Liver (tissue), 9 donors: ENCODE measurements around the gene SLC8A1. TPM values are rescaled to one million over a fixed set of nuclear protein-coding genes. Genes with fewer than 3 reads are reported as not detected.

Source experiments
- DNase-seq: peaks from one replicate; pipeline ENCODE4 v3.0.0-alpha.2; 2017; ENCODE audit warnings: low spot score
- H3K27ac ChIP-seq, 2 donors: one replicate each; pipeline ENCODE4 v1.7.0; 2013; ENCODE audit warnings: inconsistent platforms in 2 of 2, low read length in 2 of 2, control low read depth in 1 of 2, low read depth in 1 of 2, mild to moderate bottlenecking in 1 of 2
- H3K27me3 ChIP-seq, 4 donors: one replicate each; pipeline versions ENCODE4 v1.6.1 to v1.7.0; 2013; ENCODE audit warnings: low read length in 3 of 4, inconsistent platforms in 1 of 4, mild to moderate bottlenecking in 1 of 4, moderate library complexity in 1 of 4; ENCODE audit not compliant: control insufficient read depth in 4 of 4, insufficient read depth in 4 of 4
- H3K36me3 ChIP-seq, 4 donors: one replicate each; pipeline versions ENCODE4 v1.6.1 to v1.7.0; 2013; ENCODE audit warnings: low read length in 3 of 4, mild to moderate bottlenecking in 3 of 4, low read depth in 1 of 4, moderate library complexity in 1 of 4; ENCODE audit not compliant: control insufficient read depth in 4 of 4, insufficient read depth in 3 of 4
- H3K4me1 ChIP-seq, 4 donors: one replicate each; pipeline versions ENCODE4 v1.6.1 to v1.7.0; 2013; ENCODE audit warnings: low read length in 3 of 4, mild to moderate bottlenecking in 3 of 4, moderate library complexity in 1 of 4; ENCODE audit not compliant: control insufficient read depth in 4 of 4, insufficient read depth in 4 of 4
- H3K4me3 ChIP-seq, 3 donors: one replicate each; pipeline versions ENCODE4 v1.6.1 to v1.7.0; 2013; ENCODE audit warnings: low read length in 3 of 3, control low read depth in 1 of 3, low read depth in 1 of 3, mild to moderate bottlenecking in 1 of 3
- H3K9ac ChIP-seq, 2 donors: one replicate each; pipeline ENCODE4 v1.7.0; 2013; ENCODE audit warnings: low read length in 2 of 2, mild to moderate bottlenecking in 2 of 2, moderate library complexity in 2 of 2, control low read depth in 1 of 2, low read depth in 1 of 2
- H3K9me3 ChIP-seq, 4 donors: one replicate each; pipeline versions ENCODE4 v1.6.1 to v1.7.0; 2013; ENCODE audit warnings: low read length in 3 of 4; ENCODE audit not compliant: control insufficient read depth in 4 of 4
- FOXA1 ChIP-seq: IDR thresholded peaks from 2 replicates; pipeline ENCODE4 v1.6.1; 2016; ENCODE audit warnings: antibody characterized with exemption
- HNF4A ChIP-seq, 2 donors: conservative IDR thresholded peaks; 2 replicates each; pipeline ENCODE4 v1.6.1; 2016; ENCODE audit warnings: antibody characterized with exemption in 2 of 2, mild to moderate bottlenecking in 2 of 2
- HNF4G ChIP-seq: IDR thresholded peaks from 2 replicates; pipeline ENCODE4 v1.6.1; 2016; ENCODE audit warnings: antibody characterized with exemption
- SP1 ChIP-seq: IDR thresholded peaks from 2 replicates; pipeline ENCODE4 v1.6.1; 2018; ENCODE audit warnings: antibody characterized with exemption, mild to moderate bottlenecking
- TAF1 ChIP-seq: conservative IDR thresholded peaks from 2 replicates; pipeline ENCODE4 v1.6.1; 2016; ENCODE audit warnings: antibody characterized with exemption, mild to moderate bottlenecking
- YY1 ChIP-seq: IDR thresholded peaks from 2 replicates; pipeline ENCODE4 v1.6.1; 2016; ENCODE audit warnings: antibody characterized with exemption, mild to moderate bottlenecking
- WGBS: extraction: QIAGEN DNeasy Blood & Tissue Kit; methylation state at CpG from one replicate; pipeline ENCODE4 v1.1.7; 2013; 5-methylcytosine and 5-hydroxymethylcytosine counted together
- polyA plus RNA-seq, 2 donors: library from polyadenylated mRNA; stranded (reverse) in 1 of 2; unstranded in 1 of 2; fragments of 200-250 nt in 1 of 2; fragments of >200 nt in 1 of 2; fragmentation: Nextera tagmentation in 1 of 2; extraction: Ambion mirVana in 1 of 2; gene quantifications; one replicate each; pipeline versions ENCODE4 v1.2.1 to v1.2.3, GENCODE V29; 2013 to 2015
- total RNA-seq, 2 donors: library from RNA; depleted of rRNA; stranded (reverse); fragments of >200 nt; gene quantifications; one replicate each; pipeline ENCODE4 v1.2.3, GENCODE V29; 2014
- TF ChIP-seq, protein P1 (sequence below): IDR thresholded peaks from 2 replicates; pipeline ENCODE4 v1.6.1; 2016; ENCODE audit warnings: antibody characterized with exemption
- TF ChIP-seq, protein P2 (sequence below): fragments of 150-350 bp; IDR thresholded peaks from 2 replicates; pipeline ENCODE4 v1.5.1; 2017; ENCODE audit warnings: improper control_type of control experiment, low read depth, low read length; ENCODE audit not compliant: missing input control
- TF ChIP-seq, protein P3 (sequence below): IDR thresholded peaks from 2 replicates; pipeline ENCODE4 v1.6.1; 2016; ENCODE audit warnings: antibody characterized with exemption
- TF ChIP-seq, protein P4 (sequence below): IDR thresholded peaks from 2 replicates; pipeline ENCODE4 v1.6.1; 2016; ENCODE audit warnings: antibody characterized with exemption
- TF ChIP-seq, protein P5 (sequence below): IDR thresholded peaks from 2 replicates; pipeline ENCODE4 v1.6.1; 2016; ENCODE audit warnings: antibody characterized with exemption, mild to moderate bottlenecking
- donor health status: healthy.
- donor health status: healthy.
- donor health status: healthy.
- donor health status: healthy.
- donor health status: healthy.

Gene SLC8A1
- total and polyA plus RNA-seq, 4 donors = 1.2 to 18.5 (median 8.2) TPM

DNA sequence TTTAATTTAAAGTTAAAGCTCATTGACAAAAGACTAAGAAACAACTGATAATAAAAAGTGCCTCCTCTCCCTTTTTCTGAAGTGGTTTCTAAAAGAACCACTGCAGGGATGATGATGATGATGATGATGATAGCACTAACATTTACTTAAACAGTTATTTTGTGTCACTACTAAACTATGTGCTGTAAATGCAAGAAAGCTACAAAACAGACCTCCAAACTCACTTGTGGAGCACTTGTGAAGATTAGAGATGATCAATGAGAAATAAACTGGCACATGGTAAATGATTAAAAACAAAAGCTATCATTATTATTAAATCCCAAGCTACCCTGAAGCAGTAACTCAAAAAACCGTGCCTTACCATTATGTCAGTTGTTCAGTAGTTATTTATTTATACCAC lies 88.7 kb downstream of the SLC8A1 start:
- no peak overlapping the region for H3K4me3 ChIP-seq
- WGBS = 66% methylated on average over 1 of the region's 1 CpG
- no peaks in the 10 kb centered on the region for H3K27me3 ChIP-seq
- peaks cover 0 to 1% (median 0%) of the 10 kb centered on the region in 4 donors for H3K4me1 ChIP-seq
- no peak overlapping the region for H3K27ac ChIP-seq
- TF ChIP-seq SP1 = no peak
- no peak for TF ChIP-seq HNF4G
- no peak for TF ChIP-seq FOXA1
- TF ChIP-seq YY1 = no peak
- TF ChIP-seq, protein P1, sequence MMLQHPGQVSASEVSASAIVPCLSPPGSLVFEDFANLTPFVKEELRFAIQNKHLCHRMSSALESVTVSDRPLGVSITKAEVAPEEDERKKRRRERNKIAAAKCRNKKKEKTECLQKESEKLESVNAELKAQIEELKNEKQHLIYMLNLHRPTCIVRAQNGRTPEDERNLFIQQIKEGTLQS = no peak
- no peak for TF ChIP-seq HNF4A (conservative IDR thresholded peaks at IDR 0.05)
- TF ChIP-seq, protein P2, sequence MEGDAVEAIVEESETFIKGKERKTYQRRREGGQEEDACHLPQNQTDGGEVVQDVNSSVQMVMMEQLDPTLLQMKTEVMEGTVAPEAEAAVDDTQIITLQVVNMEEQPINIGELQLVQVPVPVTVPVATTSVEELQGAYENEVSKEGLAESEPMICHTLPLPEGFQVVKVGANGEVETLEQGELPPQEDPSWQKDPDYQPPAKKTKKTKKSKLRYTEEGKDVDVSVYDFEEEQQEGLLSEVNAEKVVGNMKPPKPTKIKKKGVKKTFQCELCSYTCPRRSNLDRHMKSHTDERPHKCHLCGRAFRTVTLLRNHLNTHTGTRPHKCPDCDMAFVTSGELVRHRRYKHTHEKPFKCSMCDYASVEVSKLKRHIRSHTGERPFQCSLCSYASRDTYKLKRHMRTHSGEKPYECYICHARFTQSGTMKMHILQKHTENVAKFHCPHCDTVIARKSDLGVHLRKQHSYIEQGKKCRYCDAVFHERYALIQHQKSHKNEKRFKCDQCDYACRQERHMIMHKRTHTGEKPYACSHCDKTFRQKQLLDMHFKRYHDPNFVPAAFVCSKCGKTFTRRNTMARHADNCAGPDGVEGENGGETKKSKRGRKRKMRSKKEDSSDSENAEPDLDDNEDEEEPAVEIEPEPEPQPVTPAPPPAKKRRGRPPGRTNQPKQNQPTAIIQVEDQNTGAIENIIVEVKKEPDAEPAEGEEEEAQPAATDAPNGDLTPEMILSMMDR = no peak
- no peak for TF ChIP-seq TAF1
- H3K36me3 ChIP-seq = no peaks in the 10 kb centered on the region
- no peaks in the 10 kb centered on the region for H3K9me3 ChIP-seq
- DNase-seq = no peak
- H3K9ac ChIP-seq = no peak overlapping the region

DNA sequence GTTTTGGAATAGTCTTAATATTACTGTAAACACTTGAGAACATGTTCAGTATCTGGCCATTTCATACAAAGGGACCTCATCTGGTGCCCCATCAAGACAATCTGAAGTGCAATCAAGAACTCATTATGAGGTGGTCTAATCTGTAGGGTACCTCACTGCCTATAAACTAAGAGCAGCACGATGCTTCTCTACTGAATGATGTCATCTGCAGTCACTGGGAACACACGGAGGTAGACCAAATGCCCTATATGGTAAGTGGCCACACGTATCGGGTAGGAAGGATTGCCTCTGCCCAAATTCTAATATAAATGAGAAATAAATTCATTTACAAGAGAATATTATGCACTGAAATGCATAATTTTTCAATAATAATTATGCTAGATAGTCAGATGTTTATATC lies 90.4 kb downstream of the SLC8A1 start:
- peaks cover 0 to 1% (median 0%) of the 10 kb centered on the region in 4 donors for H3K4me1 ChIP-seq
- no peak for DNase-seq
- H3K9ac ChIP-seq = no peak overlapping the region
- H3K4me3 ChIP-seq = no peak overlapping the region
- no peaks in the 10 kb centered on the region for H3K27me3 ChIP-seq
- H3K27ac ChIP-seq = no peak overlapping the region
- TF ChIP-seq SP1 (no peak), TAF1 (no peak), HNF4G (no peak)
- TF ChIP-seq, protein P3, sequence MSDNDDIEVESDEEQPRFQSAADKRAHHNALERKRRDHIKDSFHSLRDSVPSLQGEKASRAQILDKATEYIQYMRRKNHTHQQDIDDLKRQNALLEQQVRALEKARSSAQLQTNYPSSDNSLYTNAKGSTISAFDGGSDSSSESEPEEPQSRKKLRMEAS = no peak
- TF ChIP-seq, protein P4, sequence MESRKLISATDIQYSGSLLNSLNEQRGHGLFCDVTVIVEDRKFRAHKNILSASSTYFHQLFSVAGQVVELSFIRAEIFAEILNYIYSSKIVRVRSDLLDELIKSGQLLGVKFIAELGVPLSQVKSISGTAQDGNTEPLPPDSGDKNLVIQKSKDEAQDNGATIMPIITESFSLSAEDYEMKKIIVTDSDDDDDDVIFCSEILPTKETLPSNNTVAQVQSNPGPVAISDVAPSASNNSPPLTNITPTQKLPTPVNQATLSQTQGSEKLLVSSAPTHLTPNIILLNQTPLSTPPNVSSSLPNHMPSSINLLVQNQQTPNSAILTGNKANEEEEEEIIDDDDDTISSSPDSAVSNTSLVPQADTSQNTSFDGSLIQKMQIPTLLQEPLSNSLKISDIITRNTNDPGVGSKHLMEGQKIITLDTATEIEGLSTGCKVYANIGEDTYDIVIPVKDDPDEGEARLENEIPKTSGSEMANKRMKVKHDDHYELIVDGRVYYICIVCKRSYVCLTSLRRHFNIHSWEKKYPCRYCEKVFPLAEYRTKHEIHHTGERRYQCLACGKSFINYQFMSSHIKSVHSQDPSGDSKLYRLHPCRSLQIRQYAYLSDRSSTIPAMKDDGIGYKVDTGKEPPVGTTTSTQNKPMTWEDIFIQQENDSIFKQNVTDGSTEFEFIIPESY = no peak
- TF ChIP-seq, protein P2 = no peak
- TF ChIP-seq, protein P5, sequence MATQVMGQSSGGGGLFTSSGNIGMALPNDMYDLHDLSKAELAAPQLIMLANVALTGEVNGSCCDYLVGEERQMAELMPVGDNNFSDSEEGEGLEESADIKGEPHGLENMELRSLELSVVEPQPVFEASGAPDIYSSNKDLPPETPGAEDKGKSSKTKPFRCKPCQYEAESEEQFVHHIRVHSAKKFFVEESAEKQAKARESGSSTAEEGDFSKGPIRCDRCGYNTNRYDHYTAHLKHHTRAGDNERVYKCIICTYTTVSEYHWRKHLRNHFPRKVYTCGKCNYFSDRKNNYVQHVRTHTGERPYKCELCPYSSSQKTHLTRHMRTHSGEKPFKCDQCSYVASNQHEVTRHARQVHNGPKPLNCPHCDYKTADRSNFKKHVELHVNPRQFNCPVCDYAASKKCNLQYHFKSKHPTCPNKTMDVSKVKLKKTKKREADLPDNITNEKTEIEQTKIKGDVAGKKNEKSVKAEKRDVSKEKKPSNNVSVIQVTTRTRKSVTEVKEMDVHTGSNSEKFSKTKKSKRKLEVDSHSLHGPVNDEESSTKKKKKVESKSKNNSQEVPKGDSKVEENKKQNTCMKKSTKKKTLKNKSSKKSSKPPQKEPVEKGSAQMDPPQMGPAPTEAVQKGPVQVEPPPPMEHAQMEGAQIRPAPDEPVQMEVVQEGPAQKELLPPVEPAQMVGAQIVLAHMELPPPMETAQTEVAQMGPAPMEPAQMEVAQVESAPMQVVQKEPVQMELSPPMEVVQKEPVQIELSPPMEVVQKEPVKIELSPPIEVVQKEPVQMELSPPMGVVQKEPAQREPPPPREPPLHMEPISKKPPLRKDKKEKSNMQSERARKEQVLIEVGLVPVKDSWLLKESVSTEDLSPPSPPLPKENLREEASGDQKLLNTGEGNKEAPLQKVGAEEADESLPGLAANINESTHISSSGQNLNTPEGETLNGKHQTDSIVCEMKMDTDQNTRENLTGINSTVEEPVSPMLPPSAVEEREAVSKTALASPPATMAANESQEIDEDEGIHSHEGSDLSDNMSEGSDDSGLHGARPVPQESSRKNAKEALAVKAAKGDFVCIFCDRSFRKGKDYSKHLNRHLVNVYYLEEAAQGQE = no peak
- TF ChIP-seq, protein P1 = no peak
- 87% methylated on average over 4 of the region's 4 CpGs for WGBS
- H3K9me3 ChIP-seq = no peaks in the 10 kb centered on the region
- no peaks in the 10 kb centered on the region for H3K36me3 ChIP-seq
